A673 (cell line): Measurements from ENCODE around the gene SPATA46. TPM values are rescaled to one million over a fixed set of nuclear protein-coding genes. Genes with fewer than 3 reads are reported as not detected.

ENCODE experiments used
- BruUV-seq: library from RNA; stranded (reverse); fragments of 400-500 nt; replicated peaks from 2 replicates; lab custom pipeline; 2021; lab: Mats Ljungman, UMichigan
- CTCF ChIA-PET: fragments of 300-600 bp; sonication (Branson Sonifier 250); formaldehyde crosslinking; loops from one replicate; lab custom pipeline; 2022; ENCODE audit warnings: antibody characterized with exemption; lab: Charles Lee
- POLR2A ChIA-PET: fragments of 300-600 bp; sonication (Branson Sonifier 250); formaldehyde crosslinking; loops from one replicate; lab custom pipeline; 2022; ENCODE audit warnings: antibody characterized with exemption; ENCODE audit not compliant: low non-redundant PET; lab: Charles Lee
- DNase-seq: peaks from one replicate; pipeline ENCODE4 v3.0.0-alpha.2; 2015; ENCODE audit warnings: low spot score
- H3K27ac ChIP-seq: fragments of 200-600 bp; sonication (generic); 2 replicates; pipeline ENCODE4 v1.5.1; 2016; ENCODE audit warnings: mixed run types, low read depth, mild to moderate bottlenecking, mixed read lengths, antibody characterized with exemption, low read length; ENCODE audit not compliant: poor library complexity, severe bottlenecking
- H3K27me3 ChIP-seq: fragments of 200-600 bp; sonication (generic); replicated peaks from 2 replicates; pipeline ENCODE4 v1.6.1; 2017; ENCODE audit warnings: mixed run types, low read depth, mild to moderate bottlenecking, mixed read lengths, antibody characterized with exemption, low read length; ENCODE audit not compliant: insufficient read depth, poor library complexity
- H3K36me3 ChIP-seq: fragments of 200-600 bp; sonication (generic); 2 replicates; pipeline ENCODE4 v1.6.1; 2016; ENCODE audit warnings: mixed run types, mild to moderate bottlenecking, mixed read lengths, antibody characterized with exemption, low read length; ENCODE audit not compliant: insufficient read depth, poor library complexity, severe bottlenecking
- H3K4me1 ChIP-seq: fragments of 200-600 bp; sonication (generic); 2 replicates; pipeline ENCODE4 v1.6.1; 2017; ENCODE audit warnings: mixed run types, mild to moderate bottlenecking, mixed read lengths, antibody characterized with exemption, low read length; ENCODE audit not compliant: insufficient read depth, poor library complexity, severe bottlenecking
- H3K4me3 ChIP-seq: fragments of 200-600 bp; sonication (generic); 2 replicates; pipeline ENCODE4 v1.5.1; 2016; ENCODE audit warnings: low read depth, mixed run types, mild to moderate bottlenecking, mixed read lengths, low read length; ENCODE audit not compliant: poor library complexity, severe bottlenecking
- H3K9me3 ChIP-seq: fragments of 200-600 bp; sonication (generic); 2 replicates; pipeline ENCODE4 v1.6.1; 2016; ENCODE audit warnings: mixed run types, low read depth, mild to moderate bottlenecking, mixed read lengths, antibody characterized with exemption, low read length; ENCODE audit not compliant: poor library complexity, severe bottlenecking
- EZH2 ChIP-seq: fragments of 200-600 bp; sonication (generic); IDR thresholded peaks from 2 replicates; pipeline ENCODE4 v1.6.1; 2017; ENCODE audit warnings: borderline replicate concordance, low read depth, mild to moderate bottlenecking, mixed read lengths, antibody characterized with exemption, low read length; ENCODE audit not compliant: poor library complexity, severe bottlenecking
- intact Hi-C: fragments of 100-400 bp; cut with micrococcal nuclease; formaldehyde crosslinking; loops from one replicate; pipeline ENCODE4 v1.10.0; 2022; ENCODE audit not compliant: unreplicated experiment
- total RNA-seq: library from RNA; stranded (reverse); gene quantifications from 2 replicates; pipeline ENCODE4 v1.2.3, GENCODE V29; 2021
- TF ChIP-seq, protein P1 (sequence below): fragments of 300-800, 200-600 bp; sonication (generic); conservative IDR thresholded peaks from 2 replicates; pipeline ENCODE4 v1.5.1; 2017; ENCODE audit warnings: low read depth, mild to moderate bottlenecking, antibody characterized with exemption, low read length, moderate library complexity, mixed read lengths

SPATA46 gene
- total RNA-seq, 1 experiment from 2014 or later, result not detected

DNA sequence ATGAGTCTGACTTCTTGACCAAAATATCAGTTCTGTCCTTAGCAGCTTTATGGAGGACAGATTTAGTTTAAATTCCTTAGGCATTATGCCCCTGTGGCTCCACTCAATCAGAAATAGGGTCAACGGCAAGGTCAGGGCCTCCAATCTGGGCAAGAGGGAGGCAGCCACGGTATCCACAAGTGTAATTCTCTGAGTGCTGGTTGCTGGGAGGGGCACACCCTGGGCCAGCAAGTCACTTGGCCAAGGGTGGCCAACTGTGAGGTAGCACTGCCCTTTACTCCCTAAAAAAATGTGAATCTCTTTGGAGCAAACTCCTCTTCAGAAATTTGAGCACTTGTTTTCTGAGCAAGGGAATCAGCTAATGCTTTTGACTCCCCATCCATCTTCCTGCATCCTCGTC is 12.8 kb downstream of the SPATA46 start:
- no peaks in the 10 kb centered on the region for H3K27me3 ChIP-seq
- no peaks in the 10 kb centered on the region for H3K9me3 ChIP-seq
- BruUV-seq, result no TSS peak
- peaks cover 5% of the 10 kb centered on the region for H3K4me1 ChIP-seq
- peak overlapping the region; percentile 2 for H3K27ac ChIP-seq
- intact Hi-C loops, result no loop called here
- ChIA-PET CTCF (no interaction called here), POLR2A (no interaction called here)
- H3K36me3 ChIP-seq, result no peaks in the 10 kb centered on the region
- TF ChIP-seq, protein P1, sequence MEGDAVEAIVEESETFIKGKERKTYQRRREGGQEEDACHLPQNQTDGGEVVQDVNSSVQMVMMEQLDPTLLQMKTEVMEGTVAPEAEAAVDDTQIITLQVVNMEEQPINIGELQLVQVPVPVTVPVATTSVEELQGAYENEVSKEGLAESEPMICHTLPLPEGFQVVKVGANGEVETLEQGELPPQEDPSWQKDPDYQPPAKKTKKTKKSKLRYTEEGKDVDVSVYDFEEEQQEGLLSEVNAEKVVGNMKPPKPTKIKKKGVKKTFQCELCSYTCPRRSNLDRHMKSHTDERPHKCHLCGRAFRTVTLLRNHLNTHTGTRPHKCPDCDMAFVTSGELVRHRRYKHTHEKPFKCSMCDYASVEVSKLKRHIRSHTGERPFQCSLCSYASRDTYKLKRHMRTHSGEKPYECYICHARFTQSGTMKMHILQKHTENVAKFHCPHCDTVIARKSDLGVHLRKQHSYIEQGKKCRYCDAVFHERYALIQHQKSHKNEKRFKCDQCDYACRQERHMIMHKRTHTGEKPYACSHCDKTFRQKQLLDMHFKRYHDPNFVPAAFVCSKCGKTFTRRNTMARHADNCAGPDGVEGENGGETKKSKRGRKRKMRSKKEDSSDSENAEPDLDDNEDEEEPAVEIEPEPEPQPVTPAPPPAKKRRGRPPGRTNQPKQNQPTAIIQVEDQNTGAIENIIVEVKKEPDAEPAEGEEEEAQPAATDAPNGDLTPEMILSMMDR, result no peak
- no peak for TF ChIP-seq EZH2
- DNase-seq, result no peak
- H3K4me3 ChIP-seq, result no peak overlapping the region

DNA sequence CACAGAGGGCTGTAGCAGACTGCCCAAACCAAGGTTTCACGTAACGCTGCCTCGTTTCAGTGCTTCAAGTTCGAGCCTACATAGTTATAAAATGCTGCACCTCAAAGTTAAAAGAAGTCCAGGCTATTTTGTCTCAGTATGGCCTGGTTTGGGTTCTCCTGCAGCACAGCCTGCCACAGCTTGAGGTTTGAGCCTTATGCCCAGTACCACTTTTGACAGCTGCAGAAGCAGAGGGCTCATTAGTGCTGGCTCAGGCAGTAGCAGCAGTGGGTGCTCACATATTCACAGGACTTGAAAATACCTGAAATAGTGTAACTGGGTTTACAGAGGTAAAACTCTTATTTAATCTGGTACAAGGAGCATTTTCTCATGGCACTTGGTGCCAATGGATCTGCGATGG is 15.3 kb downstream of the SPATA46 start:
- Histone ChIP-seq H3K27ac (no peak overlapping the region), H3K4me1 (peaks cover 28% of the 10 kb centered on the region), H3K9me3 (no peaks in the 10 kb centered on the region), H3K4me3 (no peak overlapping the region), H3K36me3 (peaks cover 7% of the 10 kb centered on the region), H3K27me3 (no peaks in the 10 kb centered on the region)
- ChIA-PET POLR2A (no interaction called here), CTCF (no interaction called here)
- no peak for DNase-seq
- TF ChIP-seq EZH2, result no peak
- TF ChIP-seq, protein P1, result no peak
- no TSS peak for BruUV-seq
- intact Hi-C loops, result no loop called here

DNA sequence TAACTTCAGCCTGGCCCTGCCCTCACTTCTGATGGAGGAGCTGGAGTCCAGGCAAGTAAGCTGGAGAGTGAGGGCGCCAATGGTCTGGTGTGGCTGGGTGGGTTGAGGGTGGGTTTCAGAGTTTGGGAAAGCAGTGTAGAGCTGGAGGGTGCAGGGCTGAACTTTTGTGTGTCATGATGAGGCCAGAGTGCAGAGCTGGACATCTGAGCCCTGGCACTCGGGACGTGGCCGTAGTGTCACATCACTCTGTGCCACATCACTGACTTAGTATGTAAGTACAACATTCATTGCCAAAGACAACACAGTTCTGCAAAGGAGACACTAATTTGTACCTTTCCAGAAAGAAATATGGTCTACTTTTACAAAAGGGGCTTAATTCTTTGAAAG is 15.8 kb downstream of the SPATA46 start:
- CTCF ChIA-PET, result interaction anchor here (0.6 kb wide), 1 partner anchor 305 kb away, joined by 9 read pairs; no protein-coding TSS in a partner anchor

More for the DNA sequence above, 15.8 kb downstream of the SPATA46 start:
- TF ChIP-seq, protein P1, result no peak
- no peak for TF ChIP-seq EZH2
- peaks cover 12% of the 10 kb centered on the region for H3K36me3 ChIP-seq
- no TSS peak for BruUV-seq
- intact Hi-C loops, result no loop called here
- peaks cover 28% of the 10 kb centered on the region for H3K4me1 ChIP-seq
- no peak overlapping the region for H3K27ac ChIP-seq
- DNase-seq, result no peak
- no peak overlapping the region for H3K4me3 ChIP-seq
- POLR2A ChIA-PET, result no interaction called here
- no peaks in the 10 kb centered on the region for H3K27me3 ChIP-seq
- H3K9me3 ChIP-seq, result no peaks in the 10 kb centered on the region
